Endothelial cell (in vitro differentiated cells): Measurements from ENCODE around the gene ERICH4. TPM values are rescaled to one million over a fixed set of nuclear protein-coding genes. Genes with fewer than 3 reads are reported as not detected.

Source experiments
- DNase-seq: peaks from one replicate; pipeline ENCODE4 v3.0.0; 2021; ENCODE audit warnings: low spot score
- H3K27ac Mint-ChIP-seq: one replicate; pipeline ENCODE4 v1.8.0; 2021; ENCODE audit warnings: mixed read lengths, inconsistent platforms; ENCODE audit not compliant: unreplicated experiment
- H3K27me3 Mint-ChIP-seq: one replicate; pipeline ENCODE4 v1.8.0; 2021; ENCODE audit warnings: mild to moderate bottlenecking, moderate library complexity, mixed read lengths, inconsistent platforms; ENCODE audit not compliant: unreplicated experiment
- H3K36me3 Mint-ChIP-seq: one replicate; pipeline ENCODE4 v1.8.0; 2021; ENCODE audit warnings: mild to moderate bottlenecking, low read depth, mixed read lengths, inconsistent platforms; ENCODE audit not compliant: unreplicated experiment
- H3K4me1 Mint-ChIP-seq: one replicate; pipeline ENCODE4 v1.8.0; 2021; ENCODE audit warnings: mild to moderate bottlenecking, mixed read lengths, inconsistent platforms; ENCODE audit not compliant: unreplicated experiment
- H3K4me3 Mint-ChIP-seq: one replicate; pipeline ENCODE4 v1.8.0; 2021; ENCODE audit warnings: mild to moderate bottlenecking, mixed read lengths, inconsistent platforms; ENCODE audit not compliant: unreplicated experiment
- H3K9me3 Mint-ChIP-seq: one replicate; pipeline ENCODE4 v1.8.0; 2021; ENCODE audit warnings: mixed read lengths, inconsistent platforms; ENCODE audit not compliant: unreplicated experiment
- total RNA-seq: library from RNA; stranded (reverse); fragmentation: NEBNext Ultra II Directional; extraction: Animal tissue kit (Norgen Biotek cat#: 25700); gene quantifications from one replicate; pipeline ENCODE4 v1.2.1, GENCODE V29; 2021; ENCODE audit not compliant: unreplicated experiment
- TF ChIP-seq, protein P1 (sequence below): fragments of 200-600 bp; sonication (generic); IDR thresholded peaks from one replicate; pipeline ENCODE4 v1.5.0; 2021; ENCODE audit warnings: antibody characterized with exemption; ENCODE audit not compliant: unreplicated experiment

Gene ERICH4
- total RNA-seq, 1 donor from 2014 or later: not detected

DNA sequence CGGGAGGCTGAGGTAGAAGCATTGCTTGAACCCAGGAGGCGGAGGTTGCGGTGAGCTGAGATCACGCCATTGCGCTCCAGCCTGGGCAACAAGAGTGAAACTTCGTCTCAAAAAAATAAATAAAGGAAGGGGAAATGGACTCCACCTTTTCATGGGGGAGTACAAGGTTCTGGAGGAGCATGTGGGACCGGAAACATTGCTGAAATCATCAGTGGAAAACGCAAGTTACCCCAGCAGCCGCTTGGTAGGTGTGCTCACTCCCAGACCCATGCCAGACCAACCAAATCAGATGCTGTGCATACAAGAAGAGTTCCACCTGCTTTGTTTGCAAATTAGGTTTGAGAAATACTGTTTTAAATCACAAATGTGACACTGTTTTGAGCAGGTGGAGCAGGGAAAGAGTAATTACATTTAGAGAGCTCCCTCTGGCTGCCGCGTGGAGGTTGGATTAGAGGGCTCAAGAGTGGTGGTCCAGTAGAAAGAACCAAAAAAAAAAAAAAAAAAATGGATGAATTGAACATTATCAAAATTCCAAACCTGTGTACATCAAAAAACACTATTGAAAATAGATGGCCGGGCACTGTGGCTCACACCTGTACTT lies 4.9 kb downstream of the ERICH4 start:
- Mint-ChIP-seq H3K4me3 (no peak overlapping the region), H3K36me3 (peaks cover 6% of the 10 kb centered on the region), H3K27me3 (peaks cover 11% of the 10 kb centered on the region), H3K4me1 (peaks cover 20% of the 10 kb centered on the region), H3K9me3 (no peaks in the 10 kb centered on the region), H3K27ac (no peak overlapping the region)
- TF ChIP-seq, protein P1, sequence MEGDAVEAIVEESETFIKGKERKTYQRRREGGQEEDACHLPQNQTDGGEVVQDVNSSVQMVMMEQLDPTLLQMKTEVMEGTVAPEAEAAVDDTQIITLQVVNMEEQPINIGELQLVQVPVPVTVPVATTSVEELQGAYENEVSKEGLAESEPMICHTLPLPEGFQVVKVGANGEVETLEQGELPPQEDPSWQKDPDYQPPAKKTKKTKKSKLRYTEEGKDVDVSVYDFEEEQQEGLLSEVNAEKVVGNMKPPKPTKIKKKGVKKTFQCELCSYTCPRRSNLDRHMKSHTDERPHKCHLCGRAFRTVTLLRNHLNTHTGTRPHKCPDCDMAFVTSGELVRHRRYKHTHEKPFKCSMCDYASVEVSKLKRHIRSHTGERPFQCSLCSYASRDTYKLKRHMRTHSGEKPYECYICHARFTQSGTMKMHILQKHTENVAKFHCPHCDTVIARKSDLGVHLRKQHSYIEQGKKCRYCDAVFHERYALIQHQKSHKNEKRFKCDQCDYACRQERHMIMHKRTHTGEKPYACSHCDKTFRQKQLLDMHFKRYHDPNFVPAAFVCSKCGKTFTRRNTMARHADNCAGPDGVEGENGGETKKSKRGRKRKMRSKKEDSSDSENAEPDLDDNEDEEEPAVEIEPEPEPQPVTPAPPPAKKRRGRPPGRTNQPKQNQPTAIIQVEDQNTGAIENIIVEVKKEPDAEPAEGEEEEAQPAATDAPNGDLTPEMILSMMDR: no peak
- DNase-seq: no peak

DNA sequence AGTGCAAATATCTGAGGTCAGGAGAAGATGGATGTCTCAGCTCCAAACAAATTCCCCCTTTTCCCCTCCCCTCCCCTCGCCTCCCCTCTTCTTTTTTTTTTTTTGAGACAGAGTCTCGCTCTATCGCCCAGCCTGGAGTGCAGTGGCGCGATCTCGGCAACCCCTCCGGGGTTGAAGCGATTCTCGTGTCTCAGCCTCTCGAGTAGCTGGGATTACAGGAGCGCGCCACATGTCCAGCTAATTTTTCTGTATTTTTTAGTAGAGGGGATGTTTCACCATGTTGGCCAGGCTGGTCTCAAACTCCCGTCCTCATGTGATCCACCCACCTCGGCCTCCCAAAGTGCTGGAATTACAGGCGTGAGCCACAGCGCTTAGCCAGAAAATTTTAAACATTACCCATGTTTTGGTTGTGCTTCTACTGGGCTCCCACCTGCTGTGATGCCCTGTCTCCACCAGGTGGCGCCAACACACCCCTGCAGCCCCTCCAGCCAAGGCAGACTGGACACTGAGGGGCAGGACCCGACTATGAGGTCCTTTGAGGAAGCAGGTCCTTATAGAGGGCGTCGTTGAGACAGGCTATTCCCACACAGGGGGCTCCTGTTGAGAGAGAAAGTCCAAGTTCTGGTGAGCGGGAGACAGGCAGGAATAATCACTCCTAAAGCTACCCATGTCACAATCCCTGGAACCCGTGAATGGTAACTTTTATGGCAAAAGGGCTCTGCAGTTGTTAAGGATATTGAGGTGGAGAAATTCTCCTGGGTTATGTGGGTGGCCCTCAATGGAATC lies 6.3 kb downstream of the ERICH4 start:
- peak overlapping the region; percentile 14 for H3K27ac Mint-ChIP-seq
- H3K27me3 Mint-ChIP-seq: peaks cover 8% of the 10 kb centered on the region
- peaks cover 9% of the 10 kb centered on the region for H3K36me3 Mint-ChIP-seq
- DNase-seq: peak; percentile 88
- TF ChIP-seq, protein P1: peak; percentile 97
- H3K9me3 Mint-ChIP-seq: no peaks in the 10 kb centered on the region
- peak overlapping the region; percentile 40 for H3K4me3 Mint-ChIP-seq
- H3K4me1 Mint-ChIP-seq: peaks cover 10% of the 10 kb centered on the region

DNA sequence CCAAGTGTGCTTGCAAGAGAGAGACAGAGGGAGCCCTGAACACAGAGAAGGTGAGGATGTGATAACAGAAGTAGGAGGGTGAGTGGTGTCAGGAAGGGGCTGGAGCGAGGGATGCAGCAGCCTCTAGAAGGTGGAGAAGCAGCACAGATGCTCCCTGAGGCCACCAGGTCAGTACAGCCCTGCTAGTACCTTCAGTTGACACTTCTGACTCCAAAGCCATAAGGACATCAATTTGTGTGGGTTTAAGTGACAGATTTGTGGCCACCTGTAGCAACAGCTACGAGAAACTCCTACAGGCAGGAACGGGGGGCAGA lies 6.9 kb downstream of the ERICH4 start:
- Mint-ChIP-seq H3K36me3 (peaks cover 14% of the 10 kb centered on the region), H3K27me3 (peaks cover 7% of the 10 kb centered on the region), H3K4me3 (peak overlapping the region; percentile 40), H3K9me3 (no peaks in the 10 kb centered on the region), H3K4me1 (peaks cover 9% of the 10 kb centered on the region), H3K27ac (peak overlapping the region; percentile 14)
- TF ChIP-seq, protein P1: no peak
- DNase-seq: no peak

DNA sequence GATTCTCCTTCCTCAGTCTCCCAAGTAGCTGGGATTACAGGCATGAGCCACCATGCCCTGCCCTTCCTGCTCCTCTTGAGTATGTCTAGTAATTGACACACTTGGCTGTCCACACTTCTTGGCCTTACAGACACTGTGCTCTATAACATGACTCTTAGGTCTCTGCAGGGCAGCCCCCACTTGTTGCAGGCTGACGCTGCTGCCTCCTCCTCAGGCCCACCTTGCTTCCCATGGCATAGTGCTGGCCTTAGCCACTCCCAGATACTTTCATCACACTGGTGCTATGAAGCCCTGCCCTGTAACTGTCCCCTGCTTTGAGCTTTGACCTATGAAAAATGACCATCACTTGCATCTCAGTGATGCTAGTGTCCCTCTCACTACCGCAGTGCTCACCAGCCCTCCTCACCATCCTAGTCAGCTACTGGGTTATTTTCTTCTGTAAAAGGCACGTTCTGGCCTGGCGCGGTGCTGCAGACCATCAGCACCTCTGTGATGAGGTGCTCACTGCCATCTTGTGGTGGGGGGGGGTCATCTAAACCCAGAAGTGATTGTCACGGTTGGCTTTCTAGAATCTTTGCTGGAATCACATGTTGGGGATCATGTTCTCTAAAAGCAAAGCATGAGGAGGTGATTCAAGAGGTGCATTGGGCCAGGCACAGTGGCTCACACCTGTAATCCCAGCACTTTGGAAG lies 9.8 kb downstream of the ERICH4 start:
- Mint-ChIP-seq H3K27me3 (peaks cover 2% of the 10 kb centered on the region), H3K36me3 (peaks cover 21% of the 10 kb centered on the region), H3K27ac (no peak overlapping the region), H3K9me3 (no peaks in the 10 kb centered on the region), H3K4me1 (peaks cover 29% of the 10 kb centered on the region), H3K4me3 (no peak overlapping the region)
- DNase-seq: no peak
- TF ChIP-seq, protein P1: no peak
